ENCODE data around the gene PCBD1.
"Not testable (repeated sequence)": the region's sequence is repeated elsewhere in the genome, so short reads cannot be mapped to it uniquely, and the experiment has no call there.

Gene PCBD1

GRCh38 chr10:70861495-70862197 is 26.7 kb downstream of the PCBD1 start:
- not testable (repeated sequence) for DNase-seq

DNA sequence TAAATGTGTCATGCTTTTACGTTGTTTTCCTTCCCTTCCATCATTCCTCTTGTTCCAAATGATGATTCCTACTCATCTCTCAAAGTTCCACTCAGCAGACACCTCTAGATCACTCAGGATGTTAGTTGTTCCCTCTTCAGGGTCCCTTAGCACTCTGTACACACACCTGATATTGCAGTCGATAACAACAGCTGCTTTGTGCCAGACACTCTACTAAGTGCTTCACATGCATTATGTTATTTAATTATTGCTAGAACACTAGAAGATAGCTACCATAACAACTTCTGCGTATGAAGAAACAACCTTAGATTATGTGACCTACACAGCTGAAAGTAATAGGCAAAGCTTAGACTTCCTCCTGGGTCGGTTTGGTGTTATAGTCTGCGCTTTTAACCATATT is 29.6 kb downstream of the PCBD1 start:
- no peak for DNase-seq

- no peak for DNase-seq
Measured at GRCh38 chr10:70856454-70856853, 31.9 kb downstream of the PCBD1 start.

DNA sequence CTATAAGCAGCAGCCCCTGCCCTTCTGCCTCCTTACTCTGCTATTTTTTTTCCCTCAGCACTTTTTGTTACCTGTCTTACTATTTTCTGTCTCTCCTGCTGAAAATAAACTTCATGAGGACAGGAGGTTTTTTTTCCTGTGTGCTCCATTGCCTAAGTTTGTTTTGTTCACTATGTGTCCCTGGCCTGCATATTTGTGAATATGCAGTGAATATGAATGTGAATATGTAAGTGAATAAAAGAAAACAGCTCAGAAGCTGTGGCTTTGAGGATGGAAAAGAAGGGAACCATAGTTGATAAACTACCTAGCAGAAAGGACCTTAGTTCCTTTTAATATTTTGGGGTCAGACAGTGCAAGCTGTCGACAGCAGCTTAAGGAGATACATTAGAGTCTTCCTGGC is 34.9 kb downstream of the PCBD1 start:
- DNase-seq, result no peak

DNA sequence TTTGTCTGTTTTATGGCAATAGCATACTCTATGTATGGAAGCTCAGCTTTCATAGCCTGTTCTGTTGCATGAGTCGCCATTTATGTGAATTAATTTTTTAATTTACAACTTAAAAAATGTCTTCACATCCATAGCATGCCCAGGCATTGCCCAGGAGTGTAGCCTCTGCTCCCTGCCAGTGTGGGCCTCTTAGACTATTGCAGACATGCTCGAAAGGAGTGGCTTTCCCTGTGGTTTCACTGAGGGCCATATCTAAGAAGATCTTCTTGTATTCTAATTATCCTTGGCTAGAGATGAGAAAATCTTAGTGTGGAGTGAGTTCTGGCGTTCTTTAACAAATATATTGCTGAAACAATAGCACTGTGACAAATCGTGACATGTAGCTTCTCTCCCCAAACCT is 35.3 kb downstream of the PCBD1 start:
- no peak for DNase-seq

DNA sequence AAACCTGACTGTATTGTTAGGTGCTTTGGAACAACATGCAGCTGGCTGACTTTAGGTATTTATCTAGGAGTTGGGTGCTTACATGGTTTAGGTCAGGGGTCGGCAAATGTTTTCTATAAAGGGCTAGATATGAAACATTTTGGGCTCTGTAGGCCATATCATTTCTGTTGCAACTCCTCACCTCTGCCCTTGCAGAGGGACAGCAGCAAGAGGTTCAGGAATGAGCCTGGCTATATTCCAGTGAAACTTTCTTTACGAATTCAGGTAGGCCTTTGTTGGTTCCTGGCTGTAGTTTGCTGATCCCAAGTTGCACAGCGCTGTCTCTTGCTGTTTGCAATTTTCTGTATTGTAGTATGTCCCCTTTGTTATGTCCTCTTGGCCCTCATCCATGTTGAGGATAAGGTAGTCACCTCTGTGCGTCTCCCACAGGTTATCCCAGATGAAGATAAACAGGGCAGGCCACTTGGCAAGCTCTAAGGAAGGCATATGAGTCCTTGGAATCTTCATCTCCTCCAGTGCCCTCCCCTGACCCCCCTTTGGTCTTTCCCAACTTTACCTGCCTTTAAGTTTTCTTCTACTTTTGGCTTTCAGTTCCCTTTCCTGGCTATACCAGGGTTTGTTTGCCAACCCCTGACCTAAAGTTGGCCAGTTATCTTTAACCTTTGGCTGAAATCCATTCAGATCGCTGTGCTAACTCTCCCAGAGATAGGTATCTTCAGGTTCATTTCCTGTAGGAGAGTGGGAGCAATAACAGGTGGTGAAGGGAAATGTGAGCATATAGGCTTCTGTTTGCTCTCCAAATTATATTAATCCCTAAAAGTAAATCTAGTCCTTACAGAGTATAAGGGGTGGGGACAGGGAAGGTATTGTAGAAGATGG is 36.5 kb downstream of the PCBD1 start:
- DNase-seq, result no peak

DNA sequence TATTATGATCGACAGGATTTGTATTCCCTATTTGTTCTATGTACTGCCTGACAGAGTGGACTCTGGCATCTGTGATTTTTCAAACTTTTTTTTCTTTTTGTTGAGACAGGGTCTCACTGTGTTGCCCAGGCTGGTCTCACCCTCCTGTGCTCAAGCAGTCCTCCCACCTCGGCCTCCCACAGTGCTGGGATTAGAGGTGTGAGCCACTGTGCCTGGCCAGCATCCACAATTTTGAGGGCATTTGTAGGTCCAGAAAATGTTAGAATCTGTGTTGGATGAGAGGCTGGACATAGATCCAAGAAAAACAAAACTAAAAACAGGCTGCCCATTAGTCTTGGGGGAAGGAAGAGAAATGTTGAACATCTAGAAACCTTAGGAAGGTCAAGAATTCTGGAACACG is 38.3 kb downstream of the PCBD1 start:
- no peak for DNase-seq

DNA sequence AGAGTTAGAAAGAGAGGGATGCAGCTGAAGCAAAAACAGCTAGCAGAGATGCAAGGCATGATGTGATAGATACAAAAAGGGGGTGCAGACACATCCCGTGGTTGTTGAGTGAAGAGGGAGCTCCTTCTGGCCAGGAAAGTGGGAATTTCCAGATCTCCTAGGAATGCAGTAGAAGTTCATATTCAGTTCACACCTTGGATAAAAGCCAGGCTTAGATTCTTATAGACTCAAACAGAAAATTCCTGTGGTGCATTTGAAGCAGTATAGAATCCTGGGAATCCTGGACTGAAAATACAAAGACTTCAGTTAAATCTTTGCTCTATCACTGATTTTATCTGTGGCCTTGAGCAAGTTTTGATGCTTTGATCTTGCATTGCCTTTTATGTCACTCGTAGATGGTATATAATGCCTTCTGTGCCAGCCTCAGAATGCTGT is 38.8 kb downstream of the PCBD1 start:
- DNase-seq, result peak; percentile 78

DNA sequence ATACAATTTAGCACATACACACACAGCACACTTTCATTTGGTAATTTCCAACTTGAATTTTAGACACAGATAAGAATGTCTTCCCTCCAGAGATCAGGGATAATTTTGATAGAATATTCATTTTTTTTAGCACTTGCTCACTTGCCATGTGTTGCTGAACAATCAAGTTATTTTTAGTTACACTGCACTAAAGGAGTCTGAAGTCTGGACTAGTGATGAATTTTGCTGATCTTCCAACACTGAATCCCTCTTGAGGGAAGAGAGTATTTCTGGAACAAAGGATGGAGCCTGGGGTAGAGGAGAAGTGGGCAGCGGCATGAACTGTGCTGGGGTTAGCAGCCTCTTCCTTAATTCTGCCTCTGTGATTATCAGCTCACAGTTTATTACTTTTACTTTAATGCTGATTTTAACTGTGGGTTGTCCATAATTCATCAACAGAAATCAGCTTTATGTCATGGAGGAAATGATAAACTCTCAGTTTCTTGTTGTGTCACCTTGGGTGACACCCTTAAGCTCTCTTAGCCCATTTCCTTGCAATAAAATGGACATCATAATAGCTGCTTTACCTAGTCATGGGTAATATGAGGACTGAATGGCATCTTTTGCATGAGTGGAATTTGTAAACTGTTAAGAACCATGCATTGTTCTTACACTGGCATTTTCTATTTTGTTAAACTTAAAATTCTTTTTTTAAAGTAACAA is 40.6 kb downstream of the PCBD1 start:
- no peak for DNase-seq

GRCh38 chr10:70846795-70847194 is 41.6 kb downstream of the PCBD1 start:
- DNase-seq, result no peak

- DNase-seq, result no peak
Measured at GRCh38 chr10:70845816-70846215, 42.5 kb downstream of the PCBD1 start.

DNA sequence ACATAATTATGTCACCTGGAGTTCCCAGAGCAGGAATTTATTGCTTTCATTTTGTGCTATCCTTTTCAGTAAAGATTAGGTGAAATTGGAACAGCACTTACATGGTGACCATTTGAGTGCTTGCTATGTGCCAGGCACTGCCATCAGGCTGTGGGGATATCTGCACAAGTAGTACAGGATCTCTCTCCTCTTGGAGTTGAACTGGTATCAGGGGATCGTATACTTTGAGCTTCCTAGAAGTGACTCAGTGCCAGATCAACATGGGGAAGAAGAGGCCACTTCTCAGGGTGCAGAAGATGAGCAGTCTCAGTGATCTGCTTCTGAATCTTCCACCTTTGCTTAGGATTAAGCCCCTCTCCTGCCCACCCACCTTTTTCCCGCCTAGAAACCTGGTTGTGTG is 43.1 kb downstream of the PCBD1 start:
- no peak for DNase-seq

DNA sequence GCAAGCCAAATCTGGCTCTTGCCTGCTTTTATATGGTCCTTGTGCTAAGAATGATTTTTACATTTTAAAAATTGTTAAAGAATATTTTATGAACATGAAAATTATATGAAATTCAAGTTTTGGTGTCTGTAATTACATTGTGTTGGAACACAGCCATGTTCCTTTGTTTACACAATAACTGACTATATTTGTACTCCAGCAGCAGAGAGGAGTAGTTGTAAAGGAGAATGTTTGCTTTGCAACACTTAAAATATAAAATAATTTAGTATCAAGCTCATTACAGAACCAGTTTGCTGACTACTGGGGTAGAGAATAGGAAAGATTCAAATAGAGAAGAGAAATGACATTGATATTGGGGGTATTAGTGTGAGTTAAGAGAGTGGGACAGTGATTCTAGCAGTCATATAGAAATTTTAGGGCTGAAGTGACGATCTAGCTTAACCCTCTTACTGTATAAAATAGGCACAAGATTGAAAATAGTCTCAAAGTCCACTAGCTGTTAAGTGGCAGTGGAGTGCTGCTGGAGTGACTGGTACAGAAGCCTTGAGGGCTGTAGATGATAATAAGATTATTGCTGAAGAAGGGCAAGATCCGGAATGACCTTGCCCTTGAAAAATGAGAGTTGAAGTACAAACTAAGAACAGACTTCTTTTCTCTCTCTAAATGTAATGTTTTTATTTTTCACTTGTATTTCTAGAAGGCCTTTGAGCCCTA is 44.4 kb downstream of the PCBD1 start:
- no peak for DNase-seq

DNA sequence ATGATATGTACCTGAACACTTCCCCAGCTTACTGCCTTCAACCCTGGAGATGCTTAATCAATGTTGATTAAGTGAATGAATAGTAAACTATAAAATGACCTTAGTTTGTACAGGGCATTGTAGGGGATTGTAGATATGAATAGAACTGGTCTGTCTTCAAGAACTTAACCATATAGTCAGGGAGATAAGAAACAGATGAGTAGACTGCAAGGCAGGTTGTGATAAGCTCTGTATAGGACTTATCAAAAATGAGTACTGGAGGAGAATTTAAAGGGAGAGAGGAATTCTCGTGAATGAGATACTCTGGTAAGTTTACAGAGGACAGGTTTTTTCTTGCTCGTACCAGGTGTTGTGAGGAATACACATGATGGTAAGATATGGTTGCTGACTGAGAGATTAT is 45.0 kb downstream of the PCBD1 start:
- no peak for DNase-seq

- DNase-seq, result no peak
Measured at GRCh38 chr10:70840836-70841235, 47.5 kb downstream of the PCBD1 start.

GRCh38 chr10:70838270-70838805 is 50.0 kb downstream of the PCBD1 start:
- DNase-seq, result no peak

- DNase-seq, result no peak
Measured at GRCh38 chr10:70837660-70838059, 50.7 kb downstream of the PCBD1 start.

GRCh38 chr10:70836319-70836718 is 52.0 kb downstream of the PCBD1 start:
- DNase-seq, result no peak

DNA sequence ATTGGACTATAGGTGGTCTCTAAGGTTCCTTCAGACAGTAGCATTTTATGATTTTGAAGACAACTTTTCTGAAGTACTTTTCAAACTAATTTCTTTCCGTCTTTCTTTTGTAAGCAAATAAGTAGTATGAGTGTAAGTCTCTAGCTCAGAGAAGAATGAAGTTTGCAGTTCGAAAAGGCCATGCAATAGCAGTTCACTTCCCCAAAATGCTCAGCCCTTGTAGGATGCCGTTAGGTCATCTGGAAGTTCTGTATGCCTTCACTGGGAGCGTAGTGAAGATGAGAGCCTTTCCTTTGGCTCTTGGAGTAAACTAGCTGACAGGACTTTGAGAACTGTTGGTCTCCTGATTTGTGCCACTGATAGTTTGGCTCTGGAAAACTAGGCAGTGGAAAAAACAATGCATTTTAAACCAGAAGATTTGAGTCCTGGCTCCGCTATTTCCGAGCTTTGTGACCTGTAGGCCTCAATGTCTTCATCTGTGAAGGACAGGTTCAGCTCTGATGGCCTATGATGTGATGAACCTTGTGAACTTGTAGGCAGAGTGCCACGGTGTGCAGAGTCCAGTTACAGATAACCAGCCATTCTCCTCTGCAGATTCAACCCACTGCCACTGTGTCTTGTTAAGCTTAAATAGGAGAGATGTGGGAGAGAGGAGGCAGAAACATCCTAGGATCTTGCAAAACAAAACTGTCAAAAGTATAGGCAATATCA is 53.8 kb downstream of the PCBD1 start:
- DNase-seq, result no peak

DNA sequence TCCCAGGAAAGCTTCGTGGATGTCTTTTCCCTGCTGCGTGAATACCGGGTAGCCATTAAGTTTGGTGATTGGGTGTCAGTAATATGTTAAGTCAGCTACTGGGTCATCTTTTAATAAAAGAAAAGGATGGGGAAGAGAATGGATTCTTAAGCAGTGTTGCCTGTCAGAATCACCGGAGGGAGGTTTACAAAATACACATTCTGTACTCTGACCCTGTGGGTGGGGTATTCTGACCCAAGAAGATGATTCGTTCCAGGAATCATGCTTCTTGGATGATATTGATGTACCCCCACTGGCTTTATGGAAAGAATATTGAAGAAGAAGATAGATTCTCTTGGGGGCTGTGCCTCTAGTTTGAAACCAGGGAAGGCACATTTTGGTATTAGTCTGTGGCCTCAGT is 54.3 kb downstream of the PCBD1 start:
- DNase-seq, result no peak

DNA sequence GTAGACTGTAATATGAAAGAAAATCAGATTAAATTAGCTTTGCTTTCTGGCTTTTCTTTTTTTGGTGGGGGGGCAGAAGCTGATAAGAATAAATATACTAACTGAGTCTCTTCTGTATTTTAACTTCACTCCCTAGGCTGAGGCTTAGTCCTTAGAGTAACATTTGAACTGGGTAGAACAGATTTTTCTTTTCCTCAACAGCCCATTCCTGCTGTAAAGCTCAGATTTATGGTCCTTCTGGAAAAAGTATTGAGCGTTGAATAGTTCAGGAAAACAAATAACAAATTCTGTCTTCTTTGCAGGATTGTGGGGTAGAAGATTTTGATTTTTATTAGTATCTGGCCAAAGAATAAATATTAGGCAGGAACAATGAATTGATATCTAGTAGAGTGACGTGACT is 54.8 kb downstream of the PCBD1 start:
- no peak for DNase-seq
